ENCODE data around the gene ALDH16A1. TPM values are rescaled to one million over a fixed set of nuclear protein-coding genes. Genes with fewer than 3 reads are reported as not detected.
"Not testable (repeated sequence)": the region's sequence is repeated elsewhere in the genome, so short reads cannot be mapped to it uniquely, and the experiment has no call there.

ALDH16A1 gene
- total RNA-seq, 1 experiment from 2014 or later = 34.2 TPM

GRCh38 chr19:49441960-49442350 is 11.1 kb upstream of the ALDH16A1 start:
- ChIA-PET CTCF (interaction anchor here (0.6 to 2.3 kb wide), 4 partner anchors 8 to 216 kb away, joined by 3 to 30 read pairs (median 6); no protein-coding TSS in a partner anchor), POLR2A (interaction anchor here (0.6 to 1.9 kb wide), 2 partner anchors 8 to 10 kb away, joined by 3 to 6 read pairs; partner anchors contain the start of gene PIH1D1)
- H3K27ac Mint-ChIP-seq (ENCODE audit: low read depth, unreplicated experiment) = no peak overlapping the region
- DNase-seq (ENCODE audit: unreplicated experiment) = no peak
- no peak for TF ChIP-seq CTCF (IDR thresholded peaks at IDR 0.05; ENCODE audit: unreplicated experiment)
- H3K36me3 Mint-ChIP-seq (ENCODE audit: insufficient read depth, unreplicated experiment) = peaks cover 5% of the 10 kb centered on the region
- H3K4me3 Mint-ChIP-seq (ENCODE audit: unreplicated experiment) = peak overlapping the region; percentile 75
- intact Hi-C loops (cut with micrococcal nuclease) = no loop called here
- no TSS peak for BruUV-seq (replicated peaks)
- no peaks in the 10 kb centered on the region for H3K9me3 Mint-ChIP-seq (ENCODE audit: unreplicated experiment)
- H3K27me3 Mint-ChIP-seq (ENCODE audit: insufficient read depth, unreplicated experiment) = peaks cover 60% of the 10 kb centered on the region
- H3K4me1 Mint-ChIP-seq (ENCODE audit: insufficient read depth, unreplicated experiment) = peaks cover 28% of the 10 kb centered on the region

GRCh38 chr19:49442354-49442753 is 10.7 kb upstream of the ALDH16A1 start:
- Mint-ChIP-seq H3K27me3 (ENCODE audit: insufficient read depth, unreplicated experiment) (peaks cover 56% of the 10 kb centered on the region), H3K36me3 (ENCODE audit: insufficient read depth, unreplicated experiment) (peaks cover 9% of the 10 kb centered on the region), H3K9me3 (ENCODE audit: unreplicated experiment) (no peaks in the 10 kb centered on the region), H3K4me3 (ENCODE audit: unreplicated experiment) (peak overlapping the region; percentile 75), H3K27ac (ENCODE audit: low read depth, unreplicated experiment) (no peak overlapping the region), H3K4me1 (ENCODE audit: insufficient read depth, unreplicated experiment) (peaks cover 28% of the 10 kb centered on the region)
- POLR2A ChIA-PET = interaction anchor here (0.6 to 1.9 kb wide), 3 partner anchors 8 to 13 kb away, joined by 3 to 6 read pairs (median 3); partner anchors contain the start of gene PIH1D1
- CTCF ChIA-PET = interaction anchor here (0.5 to 2.3 kb wide), 10 partner anchors 8 to 266 kb away, joined by 3 to 30 read pairs (median 3); no protein-coding TSS in a partner anchor
- TF ChIP-seq CTCF (IDR thresholded peaks at IDR 0.05; ENCODE audit: unreplicated experiment) = no peak
- no TSS peak for BruUV-seq (replicated peaks)
- peak; percentile 27 for DNase-seq (ENCODE audit: unreplicated experiment)
- intact Hi-C loops (cut with micrococcal nuclease) = no loop called here

- TF ChIP-seq CTCF (IDR thresholded peaks at IDR 0.05; ENCODE audit: unreplicated experiment) = no peak
- peak; percentile 93 for DNase-seq (ENCODE audit: unreplicated experiment)
- CTCF ChIA-PET = interaction anchor here (0.5 to 2.3 kb wide), 12 partner anchors 16 to 266 kb away, joined by 3 to 30 read pairs (median 3); no protein-coding TSS in a partner anchor
- POLR2A ChIA-PET = interaction anchor here (1.0 to 1.9 kb wide), 2 partner anchors 9 to 13 kb away, joined by 3 to 6 read pairs; partner anchors contain the start of gene PIH1D1
- H3K27ac Mint-ChIP-seq (ENCODE audit: low read depth, unreplicated experiment) = no peak overlapping the region
- no TSS peak for BruUV-seq (replicated peaks)
- peaks cover 10% of the 10 kb centered on the region for H3K36me3 Mint-ChIP-seq (ENCODE audit: insufficient read depth, unreplicated experiment)
- intact Hi-C loops (cut with micrococcal nuclease) = loop anchor here (1.0 kb wide), 4 partner anchors 51 to 217 kb away; partner anchors contain the start of gene DKKL1
- H3K4me1 Mint-ChIP-seq (ENCODE audit: insufficient read depth, unreplicated experiment) = peaks cover 28% of the 10 kb centered on the region
- peaks cover 51% of the 10 kb centered on the region for H3K27me3 Mint-ChIP-seq (ENCODE audit: insufficient read depth, unreplicated experiment)
- H3K4me3 Mint-ChIP-seq (ENCODE audit: unreplicated experiment) = peak overlapping the region; percentile 75
- H3K9me3 Mint-ChIP-seq (ENCODE audit: unreplicated experiment) = no peaks in the 10 kb centered on the region
Measured at GRCh38 chr19:49442771-49443365, 10.2 kb upstream of the ALDH16A1 start.

GRCh38 chr19:49443366-49444099 is 9.5 kb upstream of the ALDH16A1 start:
- H3K27ac Mint-ChIP-seq (ENCODE audit: low read depth, unreplicated experiment) = peak overlapping the region; percentile 85
- no TSS peak for BruUV-seq (replicated peaks)
- peak; percentile 63 for TF ChIP-seq CTCF (IDR thresholded peaks at IDR 0.05; ENCODE audit: unreplicated experiment)
- peak; percentile 96 for DNase-seq (ENCODE audit: unreplicated experiment)
- POLR2A ChIA-PET = interaction anchor here (0.6 to 1.9 kb wide), 5 partner anchors 8 to 388 kb away, joined by 3 to 6 read pairs (median 3); partner anchors contain the start of genes ALDH16A1 and PIH1D1
- H3K9me3 Mint-ChIP-seq (ENCODE audit: unreplicated experiment) = no peaks in the 10 kb centered on the region
- H3K36me3 Mint-ChIP-seq (ENCODE audit: insufficient read depth, unreplicated experiment) = peaks cover 16% of the 10 kb centered on the region
- intact Hi-C loops (cut with micrococcal nuclease) = loop anchor here (1.0 kb wide), 4 partner anchors 51 to 217 kb away; partner anchors contain the start of gene DKKL1
- H3K27me3 Mint-ChIP-seq (ENCODE audit: insufficient read depth, unreplicated experiment) = peaks cover 45% of the 10 kb centered on the region
- peaks cover 28% of the 10 kb centered on the region for H3K4me1 Mint-ChIP-seq (ENCODE audit: insufficient read depth, unreplicated experiment)
- H3K4me3 Mint-ChIP-seq (ENCODE audit: unreplicated experiment) = peak overlapping the region; percentile 75
- CTCF ChIA-PET = interaction anchor here (0.6 to 2.3 kb wide), 21 partner anchors 13 to 348 kb away, joined by 3 to 30 read pairs (median 4); no protein-coding TSS in a partner anchor

- H3K9me3 Mint-ChIP-seq (ENCODE audit: unreplicated experiment); BruUV-seq (replicated peaks); DNase-seq (ENCODE audit: unreplicated experiment); intact Hi-C loops (cut with micrococcal nuclease): not testable (repeated sequence)
- Mint-ChIP-seq H3K27ac (ENCODE audit: low read depth, unreplicated experiment) (peak overlapping the region; percentile 85), H3K27me3 (ENCODE audit: insufficient read depth, unreplicated experiment) (peaks cover 38% of the 10 kb centered on the region), H3K4me1 (ENCODE audit: insufficient read depth, unreplicated experiment) (peaks cover 28% of the 10 kb centered on the region), H3K4me3 (ENCODE audit: unreplicated experiment) (peak overlapping the region; percentile 75), H3K36me3 (ENCODE audit: insufficient read depth, unreplicated experiment) (peaks cover 21% of the 10 kb centered on the region)
- CTCF ChIA-PET = interaction anchor here (0.6 to 1.7 kb wide), 17 partner anchors 12 to 772 kb away, joined by 3 to 16 read pairs (median 4); partner anchors contain the start of gene GFY
- POLR2A ChIA-PET = interaction anchor here (0.6 to 1.4 kb wide), 4 partner anchors 9 to 388 kb away, joined by 3 to 7 read pairs (median 4); partner anchors contain the start of gene ALDH16A1
Measured at GRCh38 chr19:49444100-49444700, 8.8 kb upstream of the ALDH16A1 start.
